ENCODE data around the gene TP53BP2.

- TF ChIP-seq, protein P1, sequence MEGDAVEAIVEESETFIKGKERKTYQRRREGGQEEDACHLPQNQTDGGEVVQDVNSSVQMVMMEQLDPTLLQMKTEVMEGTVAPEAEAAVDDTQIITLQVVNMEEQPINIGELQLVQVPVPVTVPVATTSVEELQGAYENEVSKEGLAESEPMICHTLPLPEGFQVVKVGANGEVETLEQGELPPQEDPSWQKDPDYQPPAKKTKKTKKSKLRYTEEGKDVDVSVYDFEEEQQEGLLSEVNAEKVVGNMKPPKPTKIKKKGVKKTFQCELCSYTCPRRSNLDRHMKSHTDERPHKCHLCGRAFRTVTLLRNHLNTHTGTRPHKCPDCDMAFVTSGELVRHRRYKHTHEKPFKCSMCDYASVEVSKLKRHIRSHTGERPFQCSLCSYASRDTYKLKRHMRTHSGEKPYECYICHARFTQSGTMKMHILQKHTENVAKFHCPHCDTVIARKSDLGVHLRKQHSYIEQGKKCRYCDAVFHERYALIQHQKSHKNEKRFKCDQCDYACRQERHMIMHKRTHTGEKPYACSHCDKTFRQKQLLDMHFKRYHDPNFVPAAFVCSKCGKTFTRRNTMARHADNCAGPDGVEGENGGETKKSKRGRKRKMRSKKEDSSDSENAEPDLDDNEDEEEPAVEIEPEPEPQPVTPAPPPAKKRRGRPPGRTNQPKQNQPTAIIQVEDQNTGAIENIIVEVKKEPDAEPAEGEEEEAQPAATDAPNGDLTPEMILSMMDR (IDR thresholded peaks at IDR 0.05 in 8 of 11, conservative IDR thresholded peaks at IDR 0.05 in 3 of 11), result no peak
- no peak for TF ChIP-seq POLR2A (IDR thresholded peaks at IDR 0.05)
Measured at GRCh38 chr1:223824287-223824686, 21.5 kb downstream of the TP53BP2 start.
